Mammary epithelial cell (primary cell): ENCODE data around the gene ATG7.

Source experiments
- EZH2 ChIP-seq: IDR thresholded peaks from 2 replicates; pipeline ENCODE4 v1.6.1; 2012; ENCODE audit warnings: low read length, inconsistent platforms, borderline replicate concordance
- TF ChIP-seq, protein P1 (sequence below), 2 donors: IDR thresholded peaks in 1 of 2; conservative IDR thresholded peaks in 1 of 2; 2 replicates each; pipeline ENCODE4 v1.5.1; 2011 to 2012; ENCODE audit warnings: inconsistent platforms in 2 of 2, low read length in 2 of 2, mild to moderate bottlenecking in 2 of 2, control low read depth in 1 of 2, low read depth in 1 of 2; ENCODE audit not compliant: insufficient read depth in 1 of 2; ENCODE audit errors: extremely low read depth in 1 of 2

DNA sequence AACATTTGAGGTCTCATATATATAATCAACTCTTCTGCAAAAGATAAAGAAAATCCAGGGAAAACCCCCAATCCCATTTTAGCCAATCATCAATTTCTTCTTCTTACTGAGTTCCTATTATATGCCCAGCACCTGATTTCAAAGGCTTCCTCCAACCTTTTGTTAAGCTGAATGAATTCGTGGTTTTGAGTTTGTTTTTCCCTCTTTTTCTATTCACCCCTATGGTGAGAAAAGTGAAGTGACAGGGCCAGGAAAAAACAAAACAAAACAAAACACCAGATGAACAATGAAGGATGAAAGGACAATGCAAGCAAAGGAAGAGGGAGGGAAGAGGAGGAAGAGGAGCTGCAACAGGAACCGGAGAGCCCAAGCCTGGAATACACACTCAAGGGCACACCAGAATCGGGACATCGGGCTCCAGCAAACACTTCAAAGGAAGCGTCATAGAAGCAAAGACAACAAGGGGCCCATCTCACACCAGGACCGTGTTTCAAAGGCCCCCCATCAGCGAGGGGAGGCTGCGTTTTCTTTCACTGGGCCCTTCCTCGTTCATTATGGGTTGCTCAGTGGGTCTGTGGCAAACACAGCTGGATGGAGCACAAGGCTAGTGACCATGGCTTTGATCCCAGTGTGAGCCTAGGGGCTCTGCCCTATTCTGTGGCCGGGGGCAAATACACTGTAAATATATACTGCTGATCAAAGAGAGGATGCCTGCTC is 321.3 kb downstream of the ATG7 start:
- TF ChIP-seq, protein P1, sequence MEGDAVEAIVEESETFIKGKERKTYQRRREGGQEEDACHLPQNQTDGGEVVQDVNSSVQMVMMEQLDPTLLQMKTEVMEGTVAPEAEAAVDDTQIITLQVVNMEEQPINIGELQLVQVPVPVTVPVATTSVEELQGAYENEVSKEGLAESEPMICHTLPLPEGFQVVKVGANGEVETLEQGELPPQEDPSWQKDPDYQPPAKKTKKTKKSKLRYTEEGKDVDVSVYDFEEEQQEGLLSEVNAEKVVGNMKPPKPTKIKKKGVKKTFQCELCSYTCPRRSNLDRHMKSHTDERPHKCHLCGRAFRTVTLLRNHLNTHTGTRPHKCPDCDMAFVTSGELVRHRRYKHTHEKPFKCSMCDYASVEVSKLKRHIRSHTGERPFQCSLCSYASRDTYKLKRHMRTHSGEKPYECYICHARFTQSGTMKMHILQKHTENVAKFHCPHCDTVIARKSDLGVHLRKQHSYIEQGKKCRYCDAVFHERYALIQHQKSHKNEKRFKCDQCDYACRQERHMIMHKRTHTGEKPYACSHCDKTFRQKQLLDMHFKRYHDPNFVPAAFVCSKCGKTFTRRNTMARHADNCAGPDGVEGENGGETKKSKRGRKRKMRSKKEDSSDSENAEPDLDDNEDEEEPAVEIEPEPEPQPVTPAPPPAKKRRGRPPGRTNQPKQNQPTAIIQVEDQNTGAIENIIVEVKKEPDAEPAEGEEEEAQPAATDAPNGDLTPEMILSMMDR (conservative IDR thresholded peaks at IDR 0.05 in 1 of 2, IDR thresholded peaks at IDR 0.05 in 1 of 2; ENCODE audit: extremely low read depth in 1 of 2, insufficient read depth in 1 of 2, low read depth in 1 of 2, low read length in 2 of 2): no peak
- TF ChIP-seq EZH2: no peak
